Esophagus muscularis mucosa (tissue), 3 donors: ENCODE results near the gene RAE1.

ENCODE experiments used
- CTCF ChIP-seq, 3 experiments: fragments of 200-600 bp in 2 of 3; fragments of 450-650 bp in 1 of 3; sonication (generic) in 2 of 3; IDR thresholded peaks; one replicate each; pipeline ENCODE4 v1.5.1; 2017 to 2019; ENCODE audit warnings: antibody characterized with exemption in 3 of 3, mild to moderate bottlenecking in 2 of 3, moderate library complexity in 1 of 3
- POLR2A ChIP-seq: fragments of 450-650 bp; IDR thresholded peaks from one replicate; pipeline ENCODE4 v1.6.1; 2017; ENCODE audit warnings: antibody characterized with exemption, moderate library complexity, mild to moderate bottlenecking, low read depth
- POLR2AphosphoS5 ChIP-seq, 2 donors: sonication (generic); formaldehyde crosslinking; IDR thresholded peaks; one replicate each; pipeline ENCODE4 v1.6.1; 2017; ENCODE audit warnings: antibody characterized with exemption in 2 of 2

- no peak for TF ChIP-seq POLR2A
- no peak for TF ChIP-seq CTCF (IDR thresholded peaks at IDR 0.05)
- no peak for TF ChIP-seq POLR2AphosphoS5 (IDR thresholded peaks at IDR 0.05)
Measured at GRCh38 chr20:57426271-57426689, 75.2 kb downstream of the RAE1 start.
